Hypothalamus (tissue), 51 donors: Measurements from ENCODE around the gene MUC6.
"Not testable (repeated sequence)": the region's sequence is repeated elsewhere in the genome, so short reads cannot be mapped to it uniquely, and the experiment has no call there.

Source experiments
- DNase-seq, 51 donors: peaks; one replicate each; lab custom pipeline; 2025; lab: John Stamatoyannopoulos, UW

The MUC6 gene

DNA sequence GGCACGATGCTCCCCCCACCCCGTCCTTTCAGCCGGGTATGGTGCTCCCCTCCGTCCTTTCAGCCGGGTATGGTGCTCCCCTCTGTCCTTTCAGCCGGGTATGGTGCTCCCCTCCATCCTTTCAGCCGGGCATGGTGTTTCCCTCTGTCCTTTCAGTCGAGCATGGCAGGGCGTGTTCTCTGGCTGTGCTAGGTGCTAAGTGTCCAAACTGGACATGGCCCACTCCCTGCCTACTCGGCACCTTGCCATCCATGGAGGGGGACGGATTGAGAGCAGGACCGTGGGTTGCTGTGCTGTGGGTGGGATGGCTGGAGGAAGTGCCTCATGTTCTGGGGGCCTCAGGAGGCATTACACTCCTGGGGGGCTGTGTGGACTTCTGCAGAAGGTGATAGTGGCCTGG is 45.5 kb downstream of the MUC6 start:
- no peak for DNase-seq

GRCh38 chr11:990101-990500 is 46.4 kb downstream of the MUC6 start:
- DNase-seq: no peak

DNA sequence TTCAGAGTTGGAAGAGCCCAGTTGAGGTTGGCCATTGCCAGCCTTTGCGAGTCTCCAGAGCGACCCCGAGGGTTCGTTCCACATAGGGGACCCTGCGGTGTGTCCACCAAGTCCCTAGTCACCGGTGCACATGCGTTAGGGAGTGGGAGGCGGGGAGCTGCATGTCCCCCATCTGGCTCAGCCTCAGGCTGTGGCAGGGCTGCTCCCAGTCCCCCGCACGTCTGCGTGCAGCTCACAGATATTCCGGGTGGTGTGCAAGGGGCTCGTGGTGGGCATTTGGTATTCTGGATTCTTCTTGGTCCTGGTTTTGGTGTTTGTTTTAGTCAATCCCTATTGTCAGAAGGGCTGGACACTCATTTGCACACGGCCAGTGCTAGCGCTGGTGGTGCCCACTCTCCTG is 48.8 kb downstream of the MUC6 start:
- no peak for DNase-seq

DNA sequence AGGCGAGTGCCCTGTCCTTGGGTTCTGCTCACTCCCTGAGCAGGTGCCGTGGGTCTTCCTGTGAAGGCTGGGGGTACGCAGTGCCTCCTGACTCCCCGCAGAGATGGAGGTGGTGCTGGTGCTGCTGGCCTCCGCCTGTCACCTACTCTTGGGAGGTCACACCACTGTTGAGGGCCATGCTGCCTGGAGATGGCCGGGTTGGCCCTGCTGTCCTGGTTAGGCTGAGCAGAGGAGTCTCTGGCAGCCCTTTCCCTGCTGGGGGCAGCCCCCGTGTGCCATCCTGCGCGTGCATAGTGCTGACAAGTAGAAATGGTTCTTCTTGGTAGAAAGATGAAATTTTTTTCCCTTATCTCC is 49.6 kb downstream of the MUC6 start:
- no peak for DNase-seq

GRCh38 chr11:986270-986951 is 50.1 kb downstream of the MUC6 start:
- DNase-seq: no peak

DNA sequence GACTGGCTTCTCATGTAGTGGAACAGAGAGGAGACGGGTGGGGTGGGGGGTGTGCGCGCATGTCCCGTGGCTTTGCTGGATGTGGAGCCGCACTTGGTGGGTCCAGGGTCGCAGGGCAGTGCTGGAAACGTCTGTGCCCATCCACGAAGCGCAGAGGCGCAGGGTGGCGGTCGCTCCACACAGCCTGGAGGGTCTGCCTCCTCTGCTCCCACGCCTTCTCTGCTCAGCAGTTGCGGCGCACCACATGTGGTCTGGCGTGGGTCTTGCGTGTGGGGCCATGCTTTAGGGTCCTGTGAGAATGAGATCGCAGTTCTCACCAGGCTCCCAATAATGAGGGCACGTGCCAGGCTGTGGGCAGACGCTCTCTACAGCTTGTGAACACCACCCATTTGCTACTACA is 50.7 kb downstream of the MUC6 start:
- no peak for DNase-seq

DNA sequence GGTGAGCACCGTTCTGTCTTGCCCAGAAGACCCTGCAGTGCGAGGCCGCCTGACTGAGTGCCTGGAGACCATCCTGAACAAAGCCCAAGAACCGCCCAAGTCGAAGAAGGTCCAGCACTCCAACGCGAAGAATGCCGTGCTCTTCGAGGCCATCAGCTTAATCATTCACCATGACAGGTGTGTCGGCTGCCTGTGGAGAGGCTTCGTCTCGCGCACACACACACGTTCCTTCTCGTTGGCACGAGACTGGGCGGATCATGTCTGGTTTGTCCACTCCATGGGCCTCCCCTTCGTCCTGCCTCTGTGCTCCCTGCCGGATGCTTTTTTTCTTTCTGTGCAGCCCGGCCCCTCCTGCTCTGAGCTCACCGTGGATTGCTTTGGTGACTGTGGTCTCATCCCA is 51.1 kb downstream of the MUC6 start:
- DNase-seq: no peak

GRCh38 chr11:984546-984945 is 52.0 kb downstream of the MUC6 start:
- DNase-seq: peak in 1 of 51 donors; percentile 56

- DNase-seq: peak in 1 of 51 donors; percentile 48
Observed at GRCh38 chr11:981764-982163, 54.8 kb downstream of the MUC6 start.

DNA sequence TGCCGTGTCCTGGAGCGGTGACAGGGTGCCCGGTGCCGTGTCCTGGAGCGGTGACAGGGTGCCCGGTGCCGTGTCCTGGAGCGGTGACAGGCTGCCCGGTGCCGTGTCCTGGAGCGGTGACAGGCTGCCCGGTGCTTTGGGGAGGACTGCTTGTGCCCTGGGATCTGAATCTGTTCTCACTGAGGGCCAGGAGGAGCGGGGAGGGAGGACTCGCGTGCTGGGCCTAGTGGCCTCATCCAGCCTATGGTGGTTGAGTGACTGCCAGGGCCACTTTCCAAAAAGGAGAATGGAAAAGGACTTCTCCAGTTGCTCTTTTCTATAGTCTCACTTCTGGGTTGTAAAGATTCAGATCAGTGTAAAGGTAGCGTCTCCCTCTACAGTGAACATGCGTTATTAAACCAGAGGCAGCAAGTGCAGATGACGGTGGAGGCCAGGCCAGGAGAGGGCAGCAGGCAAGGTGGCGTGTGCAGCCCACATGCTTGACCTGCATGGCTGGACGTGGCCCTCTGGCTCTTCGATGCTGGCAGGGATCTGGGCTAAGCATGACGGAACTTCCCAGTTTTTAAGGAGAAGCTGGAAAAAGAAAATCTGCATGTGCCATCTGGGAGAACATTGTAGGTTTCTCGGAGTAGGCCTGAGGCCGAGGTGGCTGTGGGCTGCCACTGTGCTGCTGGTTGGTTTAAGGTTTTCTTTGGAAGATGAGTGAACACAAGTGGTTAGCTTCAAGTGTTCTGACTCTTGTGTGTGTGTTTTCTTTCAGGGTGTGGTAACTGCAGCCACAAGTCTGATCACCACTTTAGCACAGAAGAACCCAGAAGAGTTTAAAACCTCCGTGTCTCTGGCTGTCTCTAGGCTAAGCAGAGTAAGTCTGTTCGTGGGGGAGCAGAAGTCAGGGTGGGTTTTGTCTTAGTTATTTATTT is 55.8 kb downstream of the MUC6 start:
- DNase-seq: no peak

- no peak for DNase-seq
Observed at GRCh38 chr11:978781-979180, 57.7 kb downstream of the MUC6 start.

- no peak for DNase-seq
Observed at GRCh38 chr11:977830-978720, 58.4 kb downstream of the MUC6 start.

GRCh38 chr11:976431-977160 is 59.9 kb downstream of the MUC6 start:
- peak in 39 of 51 donors; percentile 13 to 82 (median 51) for DNase-seq

- peak in 5 of 51 donors; percentile 21 to 49 (median 33) for DNase-seq
Observed at GRCh38 chr11:975827-976226, 60.7 kb downstream of the MUC6 start.

DNA sequence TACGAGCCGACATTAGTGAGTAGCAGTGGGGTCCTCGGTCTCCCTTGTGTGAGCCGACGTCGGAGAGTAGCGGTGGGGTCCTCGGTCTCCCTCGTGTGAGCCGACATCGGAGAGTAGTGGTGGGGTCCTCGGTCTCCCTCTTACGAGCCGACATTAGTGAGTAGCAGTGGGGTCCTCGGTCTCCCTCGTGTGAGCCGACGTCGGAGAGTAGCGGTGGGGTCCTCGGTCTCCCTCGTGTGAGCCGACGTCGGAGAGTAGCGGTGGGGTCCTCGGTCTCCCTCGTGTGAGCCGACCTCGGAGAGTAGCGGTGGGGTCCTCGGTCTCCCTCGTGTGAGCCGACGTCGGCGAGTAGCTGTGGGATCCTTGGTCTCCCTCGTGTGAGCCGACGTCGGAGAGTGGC is 61.1 kb downstream of the MUC6 start:
- not testable (repeated sequence) for DNase-seq

DNA sequence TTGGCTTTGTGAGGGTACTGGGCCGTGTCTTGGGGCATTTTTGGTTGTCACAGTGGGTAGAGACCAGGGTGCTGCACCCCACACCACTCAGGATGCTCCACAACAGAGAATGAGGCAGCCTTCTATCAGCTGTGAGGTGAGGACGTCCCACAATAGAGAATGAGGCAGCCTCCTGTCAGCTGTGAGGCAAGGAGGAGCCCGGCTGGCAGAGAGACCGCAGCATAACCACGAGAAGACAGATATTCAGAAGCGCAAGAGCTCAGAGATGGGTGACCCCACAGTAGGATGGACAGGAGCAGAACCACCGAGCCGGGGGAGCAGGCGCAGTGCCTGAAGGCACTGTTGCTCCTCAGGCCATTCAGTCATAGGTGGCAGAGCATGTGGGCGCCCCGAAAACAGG is 63.3 kb downstream of the MUC6 start:
- DNase-seq: no peak

DNA sequence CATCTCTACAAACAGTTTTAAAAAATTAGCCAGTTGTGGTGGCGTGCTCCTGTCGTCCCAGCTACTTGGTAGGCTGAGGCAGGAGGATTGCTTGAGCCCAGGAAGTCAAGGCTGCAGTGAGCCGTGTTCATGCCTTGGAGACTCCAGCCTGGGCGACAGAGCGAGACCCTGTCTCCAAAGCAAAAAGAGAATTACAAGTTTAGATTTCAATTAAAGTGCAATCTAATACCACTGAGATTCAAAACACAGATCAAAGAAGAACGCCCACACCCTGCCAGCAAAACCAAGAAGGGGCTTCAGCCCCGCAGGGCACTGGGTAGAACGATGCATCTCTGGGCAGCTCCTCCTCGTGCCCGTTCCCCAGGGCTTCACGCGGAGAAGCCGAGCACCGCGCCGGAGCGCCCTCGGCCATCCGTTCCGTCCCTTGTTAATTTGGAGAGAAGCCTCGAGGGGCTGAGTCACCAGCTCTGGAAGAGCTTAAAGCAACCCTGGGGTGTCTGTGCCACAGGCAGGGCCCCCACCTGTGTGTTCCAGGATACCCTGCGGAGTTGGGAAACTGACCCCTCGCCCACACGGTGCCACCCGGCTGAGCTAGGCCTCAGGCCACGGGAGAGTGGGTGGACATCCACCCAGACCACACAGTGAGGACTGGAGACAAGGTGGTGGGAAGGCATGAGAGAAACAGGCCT is 63.9 kb downstream of the MUC6 start:
- DNase-seq: no peak

- peak in 3 of 51 donors; percentile 36 to 70 (median 42) for DNase-seq
Observed at GRCh38 chr11:971731-972365, 64.7 kb downstream of the MUC6 start.

DNA sequence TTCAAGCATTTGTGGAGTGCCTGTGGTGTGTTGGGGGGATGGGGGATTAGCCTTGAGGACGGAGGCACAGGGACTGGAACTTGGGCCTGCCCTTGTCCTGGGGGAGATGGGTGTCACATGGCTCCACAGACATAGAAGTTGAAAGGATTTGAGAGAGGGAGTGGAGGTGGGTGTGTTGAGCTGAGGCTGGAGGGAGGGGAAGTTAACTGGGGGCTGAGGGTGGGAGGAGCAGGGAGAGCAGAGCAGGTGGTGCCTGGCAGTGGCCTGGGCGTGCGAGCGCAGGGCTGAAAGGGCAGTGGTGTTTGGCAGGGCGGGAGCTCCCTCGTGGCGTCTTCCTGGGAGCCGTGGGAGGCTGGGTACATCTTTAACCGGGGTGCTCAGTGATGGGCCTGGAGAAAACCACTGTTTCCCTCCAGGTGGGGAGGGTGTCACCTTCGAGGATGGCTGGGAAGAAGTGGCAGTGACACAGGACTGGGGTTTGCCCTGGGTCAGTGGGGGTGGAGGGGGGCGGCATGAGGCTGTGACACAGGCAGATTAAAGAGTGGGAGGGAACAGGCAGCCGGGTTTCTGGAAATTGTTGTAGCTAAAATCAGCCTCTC is 65.3 kb downstream of the MUC6 start:
- no peak for DNase-seq
